Hindlimb muscle (tissue), 1 donor: Measurements from ENCODE around the gene EMC1. TPM values are rescaled to one million over a fixed set of nuclear protein-coding genes. Genes with fewer than 3 reads are reported as not detected.
A peak's percentile ranks its signal among the peaks of the same experiment; 100 is the strongest.
"Not testable (repeated sequence)": the region's sequence is repeated elsewhere in the genome, so short reads cannot be mapped to it uniquely, and the experiment has no call there.

ENCODE experiments used
- DNase-seq: peaks from one replicate; pipeline ENCODE4 v3.0.0-alpha.2; 2013
- polyA plus RNA-seq: library from polyadenylated mRNA; unstranded; fragments of 120-200 nt; gene quantifications from one replicate; pipeline ENCODE4 v1.2.1, GENCODE V29; 2013; ENCODE audit not compliant: insufficient read length

The EMC1 gene
- polyA plus RNA-seq, result 41.5 TPM

DNA sequence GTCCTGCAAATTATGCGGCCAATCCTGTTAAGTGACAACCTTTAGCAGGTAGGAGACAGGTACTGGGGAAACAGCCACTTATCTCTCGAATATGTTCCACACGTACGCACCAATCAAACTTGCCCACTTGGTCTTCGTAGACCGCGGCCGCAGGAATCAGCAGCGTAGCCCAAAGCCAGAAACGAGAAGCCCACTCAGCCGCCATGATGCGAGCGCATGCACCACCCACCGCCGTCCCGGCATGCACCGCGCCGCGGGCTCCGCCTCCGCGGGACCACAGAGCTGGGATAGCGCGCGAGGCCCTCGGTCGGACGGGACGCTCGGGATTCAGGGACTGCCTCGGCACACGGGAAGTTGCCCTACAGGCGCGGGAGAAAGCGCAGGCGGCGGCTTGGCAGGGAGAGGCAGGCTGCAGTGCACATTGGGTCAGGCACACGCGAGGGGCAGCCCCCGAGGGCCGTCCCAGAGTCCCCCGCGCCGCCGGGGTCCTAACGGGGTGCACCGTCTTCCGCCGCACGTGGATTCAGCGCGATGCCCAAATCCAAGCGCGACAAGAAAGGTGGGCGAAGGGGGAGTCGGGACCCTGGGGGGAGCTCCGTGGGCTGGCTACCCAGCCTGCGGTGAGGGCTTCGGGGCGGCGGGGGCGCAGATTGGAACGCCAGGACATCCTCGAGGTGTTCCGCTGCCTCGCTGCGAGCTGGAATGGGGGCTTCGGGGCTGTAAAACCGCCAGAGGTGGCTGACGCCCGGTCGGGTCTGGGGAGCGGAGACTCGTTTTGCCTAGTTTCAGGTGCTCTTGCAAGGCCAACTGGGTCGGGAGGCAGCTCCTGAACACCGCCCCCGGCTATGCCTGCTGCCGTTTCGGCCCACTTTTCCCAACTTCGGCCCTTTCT lies at the start of gene EMC1, which contains the start of gene MRTO4:
Gene EMC1, minus strand, starts transcription at position 220 of the 892 bp plus-strand sequence. Its CDS starts 15 bp downstream, at position 205.
Gene MRTO4, plus strand, starts transcription at position 501 of the 892 bp plus-strand sequence. Its CDS starts 31 bp downstream, at position 532.
- peak; percentile 93 for DNase-seq

DNA sequence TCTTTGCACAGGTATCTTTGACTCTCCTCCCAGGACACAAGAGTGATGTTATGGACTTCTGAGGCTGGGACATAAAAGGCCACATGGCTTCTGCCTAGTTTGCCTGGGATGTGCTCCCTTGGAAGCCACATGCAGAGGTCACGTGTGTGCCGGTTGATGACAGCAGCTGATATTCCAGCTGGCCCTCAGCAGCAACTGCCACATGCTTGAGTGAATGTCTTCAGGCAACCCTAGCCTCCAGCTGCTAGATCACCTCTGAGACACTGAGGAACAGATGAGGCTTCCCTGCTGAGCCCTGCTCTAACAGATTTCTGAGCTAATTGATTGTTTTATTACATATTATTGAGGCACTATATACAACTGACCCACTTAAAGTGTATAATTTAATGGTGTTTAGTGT lies 48.9 kb upstream of the EMC1 start:
- DNase-seq, result no peak

DNA sequence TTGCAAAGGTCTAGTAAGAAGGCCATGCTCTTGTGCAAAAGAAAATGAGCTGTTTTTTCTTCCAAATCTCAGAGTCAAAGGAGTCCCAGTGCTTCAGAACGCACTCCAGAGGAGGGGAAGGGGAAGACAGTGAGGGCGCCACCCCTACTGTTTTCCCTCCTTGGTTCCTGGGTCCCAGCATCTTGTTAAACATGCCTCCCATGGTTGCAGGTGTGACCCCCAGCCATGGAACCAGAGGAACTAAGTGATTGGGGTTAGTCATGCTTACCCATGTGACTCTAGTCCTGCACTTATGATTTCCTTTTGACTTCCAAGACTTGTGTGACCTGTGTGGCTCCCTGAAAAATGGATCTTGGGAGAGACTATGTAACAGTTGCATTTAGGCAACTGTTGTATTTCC lies 43.3 kb upstream of the EMC1 start:
- DNase-seq, result no peak

DNA sequence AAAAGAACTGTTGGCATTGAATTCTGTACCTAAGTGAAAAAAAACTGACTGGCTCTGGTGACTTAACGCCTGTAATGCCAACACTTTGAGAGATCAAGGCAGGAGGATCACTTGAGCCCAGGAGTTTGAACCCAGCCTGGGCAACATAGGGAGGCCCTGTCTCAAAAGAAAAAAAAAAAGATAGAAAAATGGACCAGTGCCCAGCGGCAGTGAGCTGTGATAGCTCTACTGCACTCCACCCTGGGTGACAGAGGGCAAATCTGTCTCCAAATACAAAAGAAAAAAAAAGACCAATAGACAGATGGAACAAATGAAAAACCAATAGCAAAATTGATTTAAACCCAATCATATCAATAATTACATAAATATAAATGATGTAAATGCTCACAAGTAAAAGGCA lies 37.9 kb upstream of the EMC1 start:
- no peak for DNase-seq

DNA sequence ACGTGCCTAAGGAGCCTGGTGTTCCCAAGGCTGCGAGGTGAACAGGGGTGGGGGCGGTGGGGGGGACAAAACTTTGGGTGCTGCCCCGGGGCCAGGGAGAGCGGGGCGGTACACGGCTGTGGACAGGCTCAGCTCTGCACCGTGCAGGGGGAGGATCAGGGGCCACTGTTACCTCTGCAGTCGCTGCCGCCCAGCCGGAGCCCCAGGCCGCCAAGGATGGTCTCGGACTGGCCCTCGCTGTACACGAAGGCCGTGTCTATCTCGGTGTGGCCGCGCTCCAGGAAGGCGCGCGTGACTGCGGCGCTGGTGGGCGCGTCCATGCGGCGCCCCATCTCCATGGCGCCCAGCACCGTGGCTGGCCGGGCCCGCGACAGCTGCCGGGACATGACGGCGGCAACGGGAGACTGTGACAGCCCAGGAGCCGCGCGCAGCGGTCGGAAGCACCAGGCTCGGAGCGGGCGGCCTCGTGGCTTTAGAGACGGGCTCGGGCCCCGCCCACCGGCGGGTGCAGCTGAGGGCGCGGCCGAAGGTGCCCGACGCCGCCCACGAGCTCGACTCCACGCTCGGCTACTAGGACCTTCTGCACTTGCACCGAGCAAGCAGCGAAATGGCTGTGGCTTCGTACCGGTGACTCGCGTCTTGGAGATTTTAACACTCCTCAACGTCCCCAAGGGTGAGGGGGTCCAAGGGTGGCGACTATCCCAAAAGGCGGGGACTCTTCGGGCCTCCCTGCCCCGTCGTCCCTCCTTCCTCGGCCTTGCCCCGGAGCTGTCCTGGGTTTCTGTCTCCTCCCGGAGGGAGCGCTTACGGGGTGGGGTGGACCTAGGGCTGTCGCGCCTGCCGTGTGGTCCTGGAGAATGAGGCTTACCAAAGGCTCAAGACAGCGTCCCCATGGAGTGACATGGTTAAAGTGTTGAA lies 37.3 kb upstream of the EMC1 start, which contains the start of gene AKR7A3:
Gene AKR7A3, minus strand, starts transcription at position 447 of the 918 bp plus-strand sequence. Its CDS starts 61 bp downstream, at position 386.
- peak; percentile 20 for DNase-seq

DNA sequence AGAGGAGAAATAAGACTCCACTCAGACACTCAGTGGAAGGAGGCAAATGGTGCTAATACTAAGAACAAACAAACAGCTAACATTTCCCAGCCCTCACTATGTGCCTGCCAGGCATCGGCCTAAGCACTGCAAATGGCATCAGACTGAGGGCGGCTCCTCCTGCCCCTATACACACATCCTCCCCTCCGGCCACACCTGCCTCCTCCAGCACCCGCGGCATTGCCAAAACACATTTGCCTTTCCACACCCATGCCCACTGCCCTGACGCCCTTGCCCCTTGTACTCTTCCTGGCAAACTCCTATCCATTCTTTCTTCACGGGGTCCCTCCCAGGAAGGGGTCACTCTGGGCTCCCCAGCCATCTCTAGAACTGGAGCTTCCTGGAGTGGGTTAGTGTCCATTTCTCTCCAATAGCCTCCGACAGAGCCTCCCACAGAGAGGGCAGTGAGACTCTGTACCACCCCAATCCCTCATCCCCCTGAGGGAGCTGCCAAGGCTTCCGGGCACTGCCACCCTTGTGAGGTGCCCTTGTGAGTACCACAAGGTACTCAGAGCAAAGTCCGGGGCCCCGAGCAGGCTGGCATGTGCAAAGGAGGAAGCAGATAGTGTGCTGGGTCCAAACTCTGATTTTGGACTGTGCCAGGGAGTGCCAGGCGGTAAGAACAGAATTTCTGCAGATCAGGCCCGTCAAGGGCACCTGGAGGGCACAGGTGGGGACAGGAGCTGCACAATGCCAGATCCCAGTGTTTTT lies 36.3 kb upstream of the EMC1 start:
- DNase-seq, result no peak

DNA sequence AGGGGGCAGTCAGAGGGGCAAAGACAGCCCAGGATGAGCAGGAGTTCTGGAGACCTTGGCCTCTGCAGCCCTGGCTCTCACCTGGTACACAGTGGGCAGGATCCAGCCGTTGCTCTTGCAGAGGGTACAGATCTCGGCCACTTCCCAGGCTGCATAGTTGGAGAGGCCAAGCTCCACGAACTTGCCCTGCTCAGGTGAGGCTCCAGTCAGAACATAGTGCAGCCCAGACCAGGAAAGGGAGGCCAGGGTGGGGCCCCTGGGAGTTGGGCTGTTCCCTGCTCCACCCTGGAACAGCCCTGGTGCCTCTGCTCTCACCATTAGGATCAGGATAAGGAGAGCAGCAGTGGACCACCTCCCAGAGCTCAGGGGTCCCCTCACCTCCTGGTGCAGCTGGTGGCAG lies 34.5 kb upstream of the EMC1 start:
- not testable (repeated sequence) for DNase-seq

DNA sequence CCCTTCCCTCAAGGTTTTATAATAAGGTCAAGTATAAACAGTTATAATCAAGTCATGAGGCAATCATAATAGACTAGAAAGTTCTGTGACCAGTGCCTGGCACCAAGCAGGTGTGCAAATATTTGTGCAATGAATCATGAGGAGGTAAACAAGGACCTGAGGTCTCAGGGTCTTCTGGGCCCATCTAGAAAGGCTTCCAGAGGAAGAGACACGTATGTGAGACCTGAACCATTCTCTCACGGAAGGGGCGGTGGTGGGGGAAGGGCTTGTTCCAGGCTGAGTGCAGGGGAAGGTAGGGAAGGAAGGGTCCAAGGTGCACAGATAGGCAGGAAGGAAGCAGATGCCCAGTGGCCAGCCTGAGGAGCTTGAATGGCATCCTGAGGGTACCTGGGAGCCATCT lies 34.0 kb upstream of the EMC1 start:
- DNase-seq, result not testable (repeated sequence)

DNA sequence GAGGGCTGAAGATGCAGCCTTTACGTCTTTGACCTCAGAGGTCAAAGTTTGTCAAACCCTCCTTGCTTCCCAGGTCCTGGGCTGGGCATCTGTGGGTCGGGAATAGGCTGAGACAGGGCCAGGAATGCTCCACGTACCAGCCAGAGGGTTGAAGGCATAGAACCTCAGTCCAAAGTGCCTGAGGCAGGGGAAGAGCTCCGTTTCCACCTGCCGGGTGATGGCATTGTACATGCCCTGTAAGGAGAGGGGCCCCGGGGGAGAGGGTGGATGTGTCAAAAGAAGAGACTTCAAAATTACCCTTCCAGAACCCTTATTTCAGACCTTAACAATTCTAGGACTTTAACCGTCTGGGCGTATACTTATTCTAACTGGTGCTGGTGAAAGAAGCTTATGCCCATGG lies 33.6 kb upstream of the EMC1 start:
- no peak for DNase-seq

DNA sequence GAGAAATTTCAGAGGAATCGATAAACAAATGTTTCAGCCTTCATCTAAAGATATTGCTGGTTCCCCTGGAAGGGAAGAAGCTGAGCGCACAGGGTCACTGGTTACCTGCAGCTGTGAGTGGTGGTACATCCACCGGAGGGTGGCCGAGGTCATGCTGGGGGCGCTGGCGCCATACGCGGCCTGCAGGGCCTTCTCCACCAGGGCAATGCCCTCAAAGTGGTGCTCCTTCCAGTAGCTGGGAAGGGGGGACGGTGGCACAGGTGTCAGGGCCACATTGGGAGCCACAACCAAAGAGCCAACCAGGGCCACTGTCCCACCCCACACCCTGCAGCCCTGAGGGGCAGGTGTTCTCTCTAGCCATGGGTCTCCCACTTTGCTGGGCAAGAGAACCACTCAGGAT lies 32.6 kb upstream of the EMC1 start:
- DNase-seq, result no peak

DNA sequence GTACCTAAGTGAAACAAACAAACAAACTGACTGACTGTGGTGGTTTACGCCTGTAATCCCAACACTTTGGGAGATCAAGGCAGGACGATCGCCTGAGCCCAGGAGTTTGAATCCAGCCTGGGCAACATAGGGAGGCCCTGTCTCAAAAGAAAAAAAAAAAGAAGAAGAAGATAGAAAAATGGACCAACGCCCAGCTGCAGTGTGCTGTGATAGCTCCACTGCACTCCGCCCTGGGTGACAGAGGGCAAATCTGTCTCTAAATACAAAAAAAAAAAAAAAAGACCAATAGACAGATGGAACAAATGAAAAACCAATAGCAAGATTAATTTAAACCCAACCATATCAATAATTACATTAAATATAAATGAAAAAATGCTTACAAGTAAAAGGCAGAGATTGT lies 23.3 kb upstream of the EMC1 start:
- DNase-seq, result no peak

DNA sequence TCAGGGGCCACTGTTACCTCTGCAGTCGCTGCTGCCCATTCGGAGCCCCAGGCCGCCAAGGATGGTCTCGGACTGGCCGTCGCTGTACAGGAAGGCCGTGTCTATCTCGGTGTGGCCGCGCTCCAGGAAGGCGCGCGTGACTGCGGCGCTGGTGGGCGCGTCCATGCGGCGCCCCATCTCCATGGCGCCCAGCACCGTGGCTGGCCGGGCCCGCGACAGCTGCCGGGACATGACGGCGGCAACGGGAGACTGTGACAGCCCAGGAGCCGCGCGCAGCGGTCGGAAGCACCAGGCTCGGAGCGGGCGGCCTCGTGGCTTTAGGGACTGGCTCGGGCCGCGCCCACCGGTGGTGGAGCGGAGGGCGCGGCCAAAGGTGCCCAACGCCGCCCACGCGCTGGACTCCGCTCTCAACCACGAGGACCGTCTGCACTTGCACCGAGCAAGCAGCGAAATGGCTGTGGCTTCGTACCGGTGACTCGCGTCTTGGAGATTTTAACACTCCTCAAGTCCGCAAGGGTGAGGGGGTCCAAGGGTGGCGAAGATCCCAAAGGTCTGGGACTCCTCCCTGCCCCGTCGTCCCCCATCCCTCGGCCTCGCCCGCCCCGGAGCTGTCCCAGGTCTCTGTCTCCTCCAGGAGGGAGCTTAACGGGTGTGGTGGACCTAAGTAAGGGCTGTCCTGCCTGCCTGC lies 22.7 kb upstream of the EMC1 start:
- not testable (repeated sequence) for DNase-seq

DNA sequence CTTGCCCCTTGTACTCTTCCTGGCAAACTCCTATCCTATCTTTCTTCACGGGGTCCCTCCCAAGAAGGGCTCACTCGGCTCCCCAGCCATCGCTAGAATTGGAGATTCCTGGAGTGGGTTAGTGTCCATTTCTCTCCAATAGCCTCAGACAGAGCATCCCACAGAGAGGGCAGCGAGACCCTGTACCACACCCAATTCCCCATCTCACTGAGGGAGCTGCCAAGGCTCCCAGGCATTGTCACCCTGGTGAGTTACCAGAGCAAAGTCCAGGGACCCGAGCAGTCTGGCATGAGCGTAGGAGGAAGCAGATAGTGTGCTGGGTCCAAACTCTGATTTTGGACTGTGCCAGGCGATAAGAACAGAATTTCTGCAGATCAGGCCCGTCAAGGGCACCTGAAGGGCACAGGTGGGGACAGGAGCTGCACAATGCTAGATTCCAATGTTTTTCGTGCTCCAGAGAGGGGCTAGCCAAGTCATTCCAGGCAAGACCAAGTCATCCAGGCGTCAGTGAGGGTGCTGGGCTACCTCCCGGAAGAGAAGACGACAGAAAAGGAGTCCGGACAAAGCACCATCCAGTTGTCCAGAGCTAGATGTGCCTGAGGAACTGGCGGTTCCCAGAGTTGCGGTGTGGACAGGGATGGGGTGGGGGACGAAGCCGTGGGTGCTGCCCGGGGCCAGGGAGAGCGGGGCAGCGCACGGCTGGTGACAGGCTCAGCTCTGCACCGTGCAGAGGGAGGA lies 22.0 kb upstream of the EMC1 start:
- DNase-seq, result no peak

DNA sequence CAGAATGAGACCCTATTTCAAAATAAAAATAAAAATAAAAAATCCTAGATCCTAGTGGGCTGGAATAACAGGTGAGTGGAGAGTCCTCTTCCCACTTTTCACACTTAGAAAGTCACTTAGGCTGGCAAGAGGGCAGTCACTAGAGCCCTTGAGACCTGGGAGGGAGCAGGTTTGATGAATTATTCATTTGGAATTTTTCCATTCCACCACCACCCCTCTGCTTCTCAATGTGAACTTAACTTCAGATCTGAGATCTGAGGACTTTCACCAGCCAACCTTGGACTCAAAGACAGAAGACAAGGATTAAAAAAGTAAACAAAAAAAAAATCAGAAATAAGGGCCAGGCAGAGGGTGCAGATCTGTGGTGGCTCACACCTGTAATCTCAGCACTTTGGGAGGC lies 20.7 kb upstream of the EMC1 start:
- no peak for DNase-seq

DNA sequence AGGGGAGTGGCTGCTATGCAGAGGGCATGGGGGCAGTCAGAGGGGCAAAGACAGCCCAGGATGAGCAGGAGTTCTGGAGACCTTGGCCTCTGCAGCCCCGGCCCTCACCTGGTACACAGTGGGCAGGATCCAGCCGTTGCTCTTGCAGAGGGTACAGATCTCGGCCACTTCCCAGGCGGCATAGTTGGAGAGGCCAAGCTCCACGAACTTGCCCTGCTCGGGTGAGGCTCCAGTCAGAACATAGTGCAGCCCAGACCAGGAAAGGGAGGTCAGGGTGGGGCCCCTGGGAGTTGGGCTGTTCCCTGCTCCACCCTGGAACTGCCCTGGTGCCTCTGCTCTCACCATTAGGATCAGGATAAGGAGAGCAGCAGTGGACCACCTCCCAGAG lies 19.0 kb upstream of the EMC1 start:
- not testable (repeated sequence) for DNase-seq

DNA sequence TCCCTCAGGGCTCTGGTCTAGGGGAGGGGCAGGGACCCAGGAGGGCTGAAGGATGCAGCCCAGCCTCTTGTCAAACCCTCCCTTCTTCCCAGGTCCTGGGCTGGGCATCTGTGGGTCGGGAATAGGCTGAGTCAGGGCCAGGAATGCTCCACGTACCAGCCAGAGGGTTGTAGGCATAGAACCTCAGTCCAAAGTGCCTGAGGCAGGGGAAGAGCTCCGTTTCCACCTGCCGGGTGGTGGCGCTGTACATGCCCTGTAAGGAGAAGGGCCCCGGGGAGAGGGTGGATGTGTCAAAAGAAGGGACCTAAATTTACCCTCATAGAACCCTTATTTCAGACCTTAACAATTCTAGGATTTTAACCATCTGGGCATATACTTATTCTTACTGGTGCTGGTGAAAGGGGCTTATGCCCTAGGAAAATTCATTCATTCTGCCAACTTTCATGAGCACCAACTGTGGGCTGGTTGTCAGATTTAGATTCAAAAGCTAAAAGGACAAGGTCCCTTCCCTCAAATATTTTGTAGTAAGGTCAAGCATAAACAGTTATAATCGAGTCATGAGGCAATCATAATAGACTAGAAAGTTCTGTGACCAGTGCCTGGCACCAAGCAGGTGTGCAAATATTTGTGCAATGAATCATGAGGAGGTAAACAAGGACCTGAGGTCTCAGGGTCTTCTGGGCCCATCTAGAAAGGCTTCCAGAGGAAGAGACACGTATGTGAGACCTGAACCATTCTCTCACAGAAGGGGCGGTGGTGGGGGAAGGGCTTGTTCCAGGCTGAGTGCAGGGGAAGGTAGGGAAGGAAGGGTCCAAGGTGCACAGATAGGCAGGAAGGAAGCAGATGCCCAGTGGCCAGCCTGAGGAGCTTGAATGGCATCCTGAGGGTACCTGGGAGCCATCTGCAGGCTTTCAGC lies 18.4 kb upstream of the EMC1 start:
- not testable (repeated sequence) for DNase-seq

DNA sequence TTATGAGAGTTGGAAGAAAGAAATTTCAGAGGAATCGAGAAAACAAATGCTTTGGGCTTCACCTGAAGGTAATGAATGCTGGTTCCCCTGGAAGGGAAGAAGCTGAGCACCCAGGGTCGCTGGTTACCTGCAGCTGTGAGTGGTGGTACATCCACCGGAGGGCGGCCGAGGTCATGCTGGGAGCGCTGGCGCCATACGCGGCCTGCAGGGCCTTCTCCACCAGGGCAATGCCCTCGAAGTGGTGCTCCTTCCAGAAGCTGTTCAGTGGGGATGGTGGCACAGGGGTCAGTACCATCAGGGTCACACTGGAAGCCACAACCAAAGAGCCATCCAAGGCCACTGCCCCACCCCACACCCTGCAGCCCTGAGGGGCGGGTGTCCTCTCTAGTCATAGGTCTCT lies 17.1 kb upstream of the EMC1 start:
- DNase-seq, result no peak

DNA sequence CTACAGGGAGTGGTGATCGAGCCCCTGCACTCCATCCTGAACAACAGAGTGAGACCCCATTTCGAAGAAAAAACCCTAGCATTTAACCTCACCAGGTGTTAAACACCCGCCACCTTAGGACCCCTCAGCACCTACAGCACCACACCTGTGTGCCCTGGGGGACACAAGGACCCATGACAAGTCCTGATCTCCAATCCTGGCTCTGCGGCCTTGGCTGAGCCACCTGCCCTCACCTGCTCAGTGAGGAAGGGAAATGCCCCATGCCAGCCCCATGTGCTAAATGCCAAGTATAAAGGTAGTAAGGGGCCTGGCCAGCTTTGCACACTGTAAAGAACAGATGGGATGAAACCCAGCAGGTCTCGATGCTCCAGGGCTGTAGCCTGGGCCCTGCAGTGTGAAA lies 11.4 kb upstream of the EMC1 start:
- no peak for DNase-seq

DNA sequence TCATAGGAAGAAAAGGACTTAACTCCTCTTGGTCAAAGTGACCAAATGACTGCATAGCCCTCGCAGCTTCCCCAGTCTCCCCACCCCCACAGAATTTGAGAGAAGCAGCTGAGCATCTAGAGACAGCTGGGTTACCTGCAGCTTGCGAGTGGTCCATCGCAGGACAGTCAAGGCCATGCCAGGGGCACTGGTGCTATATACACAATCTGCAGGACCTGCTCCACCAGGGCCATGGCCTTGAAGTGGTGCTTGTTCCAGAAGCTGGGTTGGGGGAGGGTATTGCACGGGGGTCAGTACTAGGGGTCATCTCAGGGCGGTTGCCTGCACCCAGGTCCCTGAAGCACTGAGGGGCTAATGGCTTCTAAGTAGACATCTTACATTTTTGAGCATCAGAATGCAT lies 10.7 kb upstream of the EMC1 start:
- no peak for DNase-seq
